Stimulated activated CD4-positive, alpha-beta T cell treated with anti-CD3 and anti-CD28 coated beads, Interleukin-12 subunit alpha, Interleukin-12 subunit beta, amount 100 ng/mL, for 48 hours (primary cell): ENCODE results near the gene IFT80.
"Not testable (repeated sequence)": the region's sequence is repeated elsewhere in the genome, so short reads cannot be mapped to it uniquely, and the experiment has no call there.

ENCODE experiments used
- DNase-seq, 3 donors: peaks; one replicate each; pipeline ENCODE4 v3.0.0-alpha.2; 2020; ENCODE audit warnings: low read depth in 2 of 3, low spot score in 1 of 3

The IFT80 gene

GRCh38 chr3:160365869-160366522, 33.0 kb downstream of the IFT80 start:
- no peak for DNase-seq

GRCh38 chr3:160362896-160363295, 36.1 kb downstream of the IFT80 start:
- DNase-seq: not testable (repeated sequence)

GRCh38 chr3:160355826-160356225, 43.2 kb downstream of the IFT80 start:
- DNase-seq: no peak

- no peak for DNase-seq
Measured at GRCh38 chr3:160346511-160346910, 52.5 kb downstream of the IFT80 start.

GRCh38 chr3:160343132-160343531, 55.9 kb downstream of the IFT80 start:
- no peak for DNase-seq

GRCh38 chr3:160340351-160340750, 58.7 kb downstream of the IFT80 start:
- no peak for DNase-seq

- no peak for DNase-seq
Measured at GRCh38 chr3:160331127-160331937, 67.7 kb downstream of the IFT80 start.

- DNase-seq: no peak
Measured at GRCh38 chr3:160330690-160331089, 68.3 kb downstream of the IFT80 start.

GRCh38 chr3:160330109-160330508, 68.9 kb downstream of the IFT80 start:
- no peak for DNase-seq

GRCh38 chr3:160326286-160326685, 72.7 kb downstream of the IFT80 start:
- not testable (repeated sequence) for DNase-seq

GRCh38 chr3:160321821-160322220, 77.2 kb downstream of the IFT80 start:
- not testable (repeated sequence) for DNase-seq

- no peak for DNase-seq
Measured at GRCh38 chr3:160319322-160319721, 79.7 kb downstream of the IFT80 start.

- no peak for DNase-seq
Measured at GRCh38 chr3:160314995-160315394, 84.0 kb downstream of the IFT80 start.

GRCh38 chr3:160312014-160312624, 86.9 kb downstream of the IFT80 start:
- DNase-seq: no peak

GRCh38 chr3:160302806-160303205, 96.2 kb downstream of the IFT80 start:
- no peak for DNase-seq

GRCh38 chr3:160296591-160296990, 102.4 kb downstream of the IFT80 start:
- no peak for DNase-seq

- no peak for DNase-seq
Measured at GRCh38 chr3:160291909-160292299, 107.1 kb downstream of the IFT80 start.

GRCh38 chr3:160291290-160291908, 107.6 kb downstream of the IFT80 start:
- no peak for DNase-seq

GRCh38 chr3:160287666-160288065, 111.4 kb downstream of the IFT80 start:
- no peak for DNase-seq

GRCh38 chr3:160286231-160286630, 112.8 kb downstream of the IFT80 start:
- DNase-seq: no peak

- DNase-seq: no peak
Measured at GRCh38 chr3:160280836-160281235, 118.2 kb downstream of the IFT80 start.

GRCh38 chr3:160279657-160280056, 119.4 kb downstream of the IFT80 start:
- DNase-seq: no peak
